Measurements from ENCODE around the gene LIN7B.

LIN7B gene

GRCh38 chr19:49165111-49165750, 51.1 kb downstream of the LIN7B start:
- no peak for DNase-seq (ENCODE audit: low read depth, low spot score)

DNA sequence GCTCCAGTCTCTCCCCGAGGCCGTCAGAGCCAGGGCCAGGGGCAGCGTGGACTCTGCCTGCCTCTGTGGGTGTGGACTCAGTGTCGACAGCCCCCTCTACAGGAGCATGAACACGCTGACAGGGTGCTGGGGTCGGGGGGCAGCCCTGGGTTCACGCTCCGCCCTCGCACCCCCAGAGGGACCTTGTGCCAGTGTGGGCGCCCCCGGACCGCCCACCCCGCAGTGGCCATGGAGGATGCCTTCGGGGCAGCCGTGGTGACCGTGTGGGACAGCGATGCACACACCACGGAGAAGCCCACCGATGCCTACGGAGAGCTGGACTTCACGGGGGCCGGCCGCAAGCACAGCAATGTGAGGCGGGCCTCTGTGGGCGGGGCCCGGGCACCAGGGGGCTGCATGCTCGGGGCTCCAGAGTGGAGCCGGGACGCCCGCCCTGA, 51.7 kb downstream of the LIN7B start:
- no peak for DNase-seq (ENCODE audit: low read depth, low spot score)

DNA sequence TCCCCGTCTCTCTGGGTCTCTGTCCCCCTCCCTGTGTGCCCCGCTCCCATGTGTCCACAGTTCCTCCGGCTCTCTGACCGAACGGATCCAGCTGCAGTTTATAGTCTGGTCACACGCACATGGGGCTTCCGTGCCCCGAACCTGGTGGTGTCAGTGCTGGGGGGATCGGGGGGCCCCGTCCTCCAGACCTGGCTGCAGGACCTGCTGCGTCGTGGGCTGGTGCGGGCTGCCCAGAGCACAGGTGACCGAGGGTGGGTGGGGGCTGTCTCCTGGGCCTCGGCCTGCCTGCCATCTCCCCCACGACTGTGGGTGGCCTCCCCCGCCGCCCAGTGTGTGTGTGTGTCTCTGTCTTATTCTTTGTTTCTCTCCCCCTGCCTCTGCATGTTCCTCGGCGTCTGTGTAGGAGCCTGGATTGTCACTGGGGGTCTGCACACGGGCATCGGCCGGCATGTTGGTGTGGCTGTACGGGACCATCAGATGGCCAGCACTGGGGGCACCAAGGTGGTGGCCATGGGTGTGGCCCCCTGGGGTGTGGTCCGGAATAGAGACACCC, 53.8 kb downstream of the LIN7B start:
- DNase-seq (ENCODE audit: low read depth, low spot score): no peak
